ENCODE results near the gene RBM5. TPM values are rescaled to one million over a fixed set of nuclear protein-coding genes. Genes with fewer than 3 reads are reported as not detected.

RBM5 gene
- polyA plus RNA-seq, 1 of the 3 experiments (the other 2 are of a cell fraction) = 113 TPM

GRCh38 chr3:50160561-50160983 lies 71.9 kb downstream of the RBM5 start:
- H3K4me2 ChIP-seq = no peak overlapping the region
- H3K27me3 ChIP-seq (ENCODE audit: insufficient read depth) = no peaks in the 10 kb centered on the region
- ChIA-PET POLR2A (no interaction called here), CTCF (interaction anchor here (1.4 kb wide), 1 partner anchor 65 kb away, joined by 3 read pairs; no protein-coding TSS in a partner anchor)
- no peak overlapping the region for H3K27ac ChIP-seq (ENCODE audit: low read depth in 2 of 2, low read length in 1 of 2)
- H3F3A ChIP-seq (replicated peaks; ENCODE audit: insufficient read depth) = peaks cover 18% of the 10 kb centered on the region
- peaks cover 0 to 3% of the 10 kb centered on the region in 2 experiments for H3K36me3 ChIP-seq (replicated peaks in 1 of 2; ENCODE audit: control insufficient read depth in 1 of 2, insufficient read depth in 2 of 2, low read length in 1 of 2)
- H3K4me3 ChIP-seq (ENCODE audit: low read depth in 2 of 2, low read length in 1 of 2) = no peak overlapping the region
- 78% methylated on average over 6 of the region's 7 CpGs for WGBS (ENCODE audit: low lambda C conversion rate)
- TF ChIP-seq TEAD4 (IDR thresholded peaks at IDR 0.05; ENCODE audit: borderline replicate concordance, insufficient read depth) (no peak), FOSL2 (IDR thresholded peaks at IDR 0.05; ENCODE audit: borderline replicate concordance, low read depth) (no peak), GATA2 (CRISPR knock-in tag; IDR thresholded peaks at IDR 0.05) (no peak), MEF2A (IDR thresholded peaks at IDR 0.05; ENCODE audit: borderline replicate concordance, low read depth) (no peak), JUND (IDR thresholded peaks at IDR 0.05) (no peak), MXI1 (IDR thresholded peaks at IDR 0.05; ENCODE audit: low read depth, low read length) (no peak), YY1 (IDR thresholded peaks at IDR 0.05; ENCODE audit: low read depth) (no peak), SMC3 (IDR thresholded peaks at IDR 0.05; ENCODE audit: low read depth, low read length) (no peak)
- TF ChIP-seq, protein P1, sequence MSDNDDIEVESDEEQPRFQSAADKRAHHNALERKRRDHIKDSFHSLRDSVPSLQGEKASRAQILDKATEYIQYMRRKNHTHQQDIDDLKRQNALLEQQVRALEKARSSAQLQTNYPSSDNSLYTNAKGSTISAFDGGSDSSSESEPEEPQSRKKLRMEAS (IDR thresholded peaks at IDR 0.05; ENCODE audit: low read depth) = no peak
- peaks cover 25% of the 10 kb centered on the region for H3K79me2 ChIP-seq (ENCODE audit: insufficient read depth)
- DNase-seq = no peak
- no peak overlapping the region for H3K9ac ChIP-seq
- no peaks in the 10 kb centered on the region for H3K9me3 ChIP-seq
- H3K9me2 ChIP-seq = no peaks in the 10 kb centered on the region
- no peaks in the 10 kb centered on the region for H4K20me1 ChIP-seq (ENCODE audit: insufficient read depth)
- H2AFZ ChIP-seq (ENCODE audit: low read depth) = no peak overlapping the region
- H3K4me1 ChIP-seq (ENCODE audit: control insufficient read depth in 1 of 2, insufficient read depth in 2 of 2, low read depth in 1 of 2, low read length in 1 of 2) = peaks cover 31 to 58% of the 10 kb centered on the region in 2 experiments; a peak in 3 of 4 replicates

DNA sequence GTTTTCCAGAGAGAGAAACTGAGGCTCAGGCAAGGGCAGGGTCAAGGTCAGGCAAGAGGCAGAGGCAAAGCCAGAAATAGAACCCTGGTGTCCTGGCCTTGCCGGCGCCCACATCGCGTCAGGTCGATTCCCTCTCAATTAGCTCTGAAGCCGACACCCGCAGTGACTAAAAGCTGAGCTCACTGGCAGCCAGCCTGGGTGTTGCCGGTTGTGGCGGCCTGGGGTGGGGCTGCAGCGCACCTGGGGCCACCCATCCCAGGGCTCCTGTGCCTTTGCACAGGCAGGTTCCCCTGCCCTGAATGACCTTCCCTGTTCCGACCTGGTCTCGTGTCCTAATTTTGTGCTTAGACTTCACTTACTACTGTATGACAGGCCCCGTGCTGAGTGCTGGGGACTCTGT lies 72.6 kb downstream of the RBM5 start:
- DNase-seq = no peak
- TF ChIP-seq POLR2AphosphoS5 (IDR thresholded peaks at IDR 0.05; ENCODE audit: low read depth, low read length) = no peak
- TF ChIP-seq YY1 (IDR thresholded peaks at IDR 0.05; ENCODE audit: low read depth) = no peak
- CTCF ChIA-PET = interaction anchor here (1.0 to 1.4 kb wide), 2 partner anchors 37 to 64 kb away, joined by 3 read pairs; no protein-coding TSS in a partner anchor

More for the DNA sequence above, 72.6 kb downstream of the RBM5 start:
- Histone ChIP-seq H3K36me3 (replicated peaks in 1 of 2; ENCODE audit: control insufficient read depth in 1 of 2, insufficient read depth in 2 of 2, low read length in 1 of 2) (peaks cover 0 to 3% of the 10 kb centered on the region in 2 experiments), H3K9me3 (no peaks in the 10 kb centered on the region), H3K27ac (ENCODE audit: low read depth in 2 of 2, low read length in 1 of 2) (no peak overlapping the region), H3F3A (replicated peaks; ENCODE audit: insufficient read depth) (peaks cover 18% of the 10 kb centered on the region), H2AFZ (ENCODE audit: low read depth) (no peak overlapping the region), H3K79me2 (ENCODE audit: insufficient read depth) (peaks cover 18% of the 10 kb centered on the region), H3K4me1 (ENCODE audit: control insufficient read depth in 1 of 2, insufficient read depth in 2 of 2, low read depth in 1 of 2, low read length in 1 of 2) (peaks cover 29 to 58% of the 10 kb centered on the region in 2 experiments; a peak in 3 of 4 replicates), H3K4me3 (ENCODE audit: low read depth in 2 of 2, low read length in 1 of 2) (no peak overlapping the region), H3K9ac (no peak overlapping the region), H3K27me3 (ENCODE audit: insufficient read depth) (no peaks in the 10 kb centered on the region), H3K9me2 (no peaks in the 10 kb centered on the region), H4K20me1 (ENCODE audit: insufficient read depth) (no peaks in the 10 kb centered on the region), H3K4me2 (no peak overlapping the region)
- 90% methylated on average over 12 of the region's 13 CpGs for WGBS (ENCODE audit: low lambda C conversion rate)
- POLR2A ChIA-PET = no interaction called here
